ENCODE results near the gene HNRNPF.

HNRNPF gene

DNA sequence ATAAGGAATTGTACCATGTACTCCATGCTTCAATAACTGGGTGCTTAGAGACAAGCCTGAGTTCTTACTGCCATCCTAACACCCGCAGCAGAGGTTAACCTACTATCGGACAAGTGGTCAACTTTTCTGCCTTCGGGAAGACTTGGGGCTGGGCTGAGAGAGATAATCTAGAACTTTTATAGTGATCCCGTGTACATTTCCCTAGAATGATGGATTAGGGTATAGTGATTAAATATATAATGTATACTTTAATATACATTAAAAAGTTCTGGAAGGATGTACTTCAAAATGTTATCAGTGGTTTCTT is 12.2 kb upstream of the HNRNPF start:
- no peak for DNase-seq

DNA sequence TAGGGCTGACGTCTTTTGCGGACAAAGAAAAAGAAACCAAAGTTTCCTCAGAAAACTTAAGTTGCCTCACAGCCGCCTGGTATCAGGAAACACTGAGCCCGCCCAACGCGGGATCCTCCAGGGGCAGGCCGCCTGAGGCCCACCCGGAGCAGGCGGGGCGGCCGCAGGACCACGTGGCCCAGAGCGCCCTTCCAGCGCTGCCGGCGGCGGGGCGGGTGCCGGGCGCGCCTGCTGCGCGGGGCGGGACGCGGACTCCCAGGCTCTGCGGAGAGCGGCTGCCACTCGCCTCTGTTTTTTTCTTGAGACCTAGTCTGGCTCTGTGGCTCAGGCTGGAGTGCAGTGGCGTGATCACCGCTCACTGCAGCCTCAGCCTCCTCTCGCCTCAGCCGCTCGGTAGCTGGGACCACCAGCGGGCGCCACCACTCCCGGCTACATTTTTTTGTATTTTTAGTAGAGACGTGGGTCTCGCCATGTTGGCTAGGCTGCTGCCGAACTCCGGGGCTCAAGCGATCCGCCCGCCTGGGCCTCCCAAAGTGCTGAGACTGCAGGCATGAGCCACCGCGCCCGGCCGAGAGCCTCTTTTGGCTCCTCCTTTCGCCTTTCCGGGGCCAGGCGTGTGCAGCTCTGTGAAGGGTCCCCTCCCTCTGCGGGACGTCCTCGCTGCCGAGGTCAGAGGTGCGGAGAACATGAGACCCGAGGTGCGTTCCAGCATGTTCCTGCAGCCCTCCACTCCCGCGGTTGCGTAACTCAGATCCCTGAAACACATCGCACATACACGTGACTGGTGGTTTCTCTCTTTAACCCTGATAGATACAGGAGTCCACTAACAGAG is 11.6 kb upstream of the HNRNPF start:
- DNase-seq: peak; percentile 53 to 69

- DNase-seq: no peak
Measured at GRCh38 chr10:43419997-43420368, 11.0 kb upstream of the HNRNPF start.

DNA sequence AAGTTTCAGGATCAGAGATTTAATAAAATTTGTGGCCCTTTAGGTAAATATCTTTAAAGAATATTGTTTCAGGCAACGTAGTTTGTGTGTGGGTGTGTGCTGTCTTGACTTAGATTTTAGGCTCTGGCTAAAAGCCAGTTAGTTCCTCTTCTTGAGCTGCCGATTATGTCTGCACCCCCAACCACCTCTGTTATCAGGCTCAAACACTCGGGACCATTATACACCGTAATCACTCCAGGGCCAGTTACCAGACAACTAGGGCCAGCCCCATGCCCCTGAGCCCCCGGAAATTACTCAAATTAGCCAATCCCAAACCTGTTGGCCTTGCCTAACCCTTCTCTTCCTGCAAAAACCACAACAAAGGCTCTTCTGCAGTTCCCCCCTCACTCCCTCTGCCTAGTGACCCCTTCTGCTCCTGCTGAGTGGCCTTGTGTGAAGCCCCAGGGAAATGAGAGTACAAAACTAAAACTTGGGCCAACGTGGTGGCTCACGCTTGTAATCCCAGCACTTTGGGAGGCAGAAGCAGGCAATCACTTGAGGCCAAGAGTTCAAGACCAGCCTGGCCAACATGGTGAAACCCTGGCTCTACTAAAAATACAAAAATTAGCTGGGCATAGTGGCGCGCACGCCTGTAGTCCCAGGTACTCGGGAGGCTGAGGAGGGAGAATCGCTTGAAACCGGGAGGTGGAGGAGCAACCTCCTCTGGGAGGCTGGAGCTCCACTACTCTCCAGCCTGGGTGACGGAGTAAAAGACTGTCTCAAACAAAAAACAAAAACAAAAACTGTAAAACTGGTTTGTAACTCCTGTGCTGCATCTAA is 9.2 kb upstream of the HNRNPF start:
- no peak for DNase-seq

GRCh38 chr10:43415544-43415943 is 6.6 kb upstream of the HNRNPF start:
- no peak for DNase-seq

DNA sequence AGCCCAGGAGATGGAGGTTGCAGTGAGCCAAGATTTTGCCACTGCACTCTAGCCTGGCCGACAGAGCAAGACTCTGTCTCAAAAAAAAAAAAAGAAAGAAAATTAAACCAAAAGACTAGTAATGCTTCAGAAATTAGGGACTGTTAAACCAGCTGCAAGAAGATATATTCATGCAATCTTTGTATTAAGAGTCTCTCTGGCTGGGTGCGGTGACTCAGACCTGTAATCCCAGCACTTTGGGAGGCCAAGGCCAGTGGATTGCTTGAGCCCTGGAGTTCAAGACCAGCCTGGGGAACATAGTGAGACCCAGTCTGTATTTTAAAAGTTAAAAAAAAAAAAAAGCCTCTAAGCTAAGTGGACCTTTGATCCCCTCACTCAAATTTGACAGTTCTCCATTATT is 2.5 kb upstream of the HNRNPF start:
- no peak for DNase-seq

DNA sequence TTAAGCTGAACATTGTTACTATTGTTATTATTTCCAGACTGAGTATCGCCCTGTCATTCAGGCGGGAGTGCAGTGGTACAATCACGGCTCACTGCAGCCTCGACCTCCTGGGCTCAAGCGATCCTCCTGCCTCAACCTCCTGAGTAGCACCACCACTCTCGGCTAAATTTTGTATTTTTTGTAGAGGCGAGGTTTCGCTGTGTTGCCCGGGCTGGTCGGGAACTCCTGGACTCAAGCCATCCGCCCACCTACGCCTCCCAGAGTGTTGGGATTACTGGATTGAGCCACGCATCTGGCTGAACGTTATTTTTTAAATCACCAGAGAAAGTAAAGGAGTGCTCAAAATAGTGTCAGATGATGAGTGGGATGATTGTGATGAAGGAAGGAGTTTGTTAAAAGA is 1.4 kb upstream of the HNRNPF start:
- no peak for DNase-seq

GRCh38 chr10:43409385-43410109 is 561 bp upstream of the HNRNPF start:
- peak in 1 of 2 experiments; percentile 57 for DNase-seq

- no peak for DNase-seq
Measured at GRCh38 chr10:43408331-43408709, 666 bp downstream of the HNRNPF start.

GRCh38 chr10:43407576-43408330 is 1.2 kb downstream of the HNRNPF start:
- DNase-seq: peak; percentile 47 to 77

GRCh38 chr10:43407148-43407575 is 1.8 kb downstream of the HNRNPF start:
- DNase-seq: no peak

DNA sequence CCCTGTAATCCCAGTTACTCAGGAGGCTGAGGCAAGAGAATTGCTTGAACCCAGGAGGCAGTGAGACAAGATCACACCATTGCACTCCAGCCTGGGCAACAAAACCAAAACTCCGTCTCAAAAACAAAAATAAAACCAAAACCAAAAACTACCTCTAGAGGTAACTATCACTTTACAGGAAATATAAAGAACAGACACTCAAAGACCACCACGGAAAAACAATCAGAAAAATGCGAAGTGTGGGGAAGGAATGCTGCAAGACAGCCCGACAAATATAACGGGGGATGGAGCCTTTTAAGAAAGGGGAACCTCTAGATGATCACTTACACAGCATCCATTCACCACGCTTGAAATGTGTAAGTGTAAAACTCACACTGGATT is 4.3 kb downstream of the HNRNPF start:
- no peak for DNase-seq

GRCh38 chr10:43403911-43404703 is 4.9 kb downstream of the HNRNPF start:
- DNase-seq: no peak

DNA sequence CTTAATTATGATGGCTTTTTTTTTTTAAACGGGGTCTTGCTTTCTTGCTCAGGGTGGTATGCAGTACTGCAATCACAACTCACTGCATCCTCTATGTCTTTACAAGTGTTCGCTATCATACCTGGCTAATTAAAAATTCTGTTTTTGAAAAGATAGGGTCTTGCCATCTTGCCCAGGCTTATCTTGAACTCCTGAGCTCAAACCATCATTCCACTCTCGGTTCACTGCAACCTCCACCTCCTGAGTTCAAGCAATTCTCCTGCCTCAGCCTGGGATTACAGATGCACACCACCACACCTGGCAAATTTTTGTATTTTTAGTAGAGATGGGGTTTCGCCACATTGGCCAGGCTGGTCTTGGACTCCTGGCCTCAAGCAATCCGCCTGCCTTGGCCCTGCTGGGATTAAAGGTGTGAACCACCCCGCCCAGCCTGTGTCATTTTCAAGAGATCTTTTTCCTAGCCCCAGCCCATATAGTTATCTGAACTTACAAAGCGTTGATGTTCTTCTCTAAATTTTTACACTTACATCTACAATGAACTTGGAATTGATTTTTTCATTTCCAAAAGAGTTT is 6.0 kb downstream of the HNRNPF start:
- DNase-seq: no peak

DNA sequence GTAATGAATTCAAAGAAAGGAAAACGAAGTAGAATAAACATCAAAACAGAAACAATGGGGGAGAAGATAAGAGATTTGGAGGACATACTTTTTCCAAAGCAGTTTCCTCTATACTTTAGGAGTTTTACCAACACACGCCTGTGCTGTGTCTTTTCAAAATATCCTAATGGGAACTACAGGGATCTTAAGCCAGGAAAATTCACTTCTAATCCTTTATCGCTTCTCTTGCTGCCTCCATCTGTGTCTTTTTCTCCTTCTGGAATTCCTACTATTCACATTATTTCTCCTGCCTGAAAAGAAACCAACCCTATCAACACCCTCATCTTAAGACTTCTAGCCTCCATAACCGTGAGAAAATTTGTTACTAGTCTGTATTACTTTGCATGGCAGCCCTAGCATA is 6.8 kb downstream of the HNRNPF start:
- no peak for DNase-seq

- DNase-seq: no peak
Measured at GRCh38 chr10:43401627-43402026, 7.4 kb downstream of the HNRNPF start.

- DNase-seq: no peak
Measured at GRCh38 chr10:43399320-43400310, 9.4 kb downstream of the HNRNPF start.

DNA sequence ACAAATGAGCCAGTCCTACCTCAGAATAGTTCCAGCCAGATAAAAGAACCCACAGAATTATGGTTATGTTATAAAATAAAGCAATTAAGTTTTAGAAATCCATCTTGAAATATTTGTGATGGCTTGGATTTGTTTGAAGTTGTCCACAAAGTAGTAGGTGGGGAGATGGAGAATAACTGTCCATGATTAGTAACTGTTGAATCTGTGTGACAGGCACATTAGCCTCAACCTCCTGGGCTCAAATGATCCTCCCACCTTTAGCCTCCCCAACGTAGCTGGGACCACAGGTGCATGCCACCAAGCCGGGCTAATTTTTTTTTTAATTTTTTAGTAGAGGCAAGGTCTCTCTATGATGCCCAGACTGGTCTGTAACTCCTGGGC is 10.1 kb downstream of the HNRNPF start:
- DNase-seq: no peak

- peak; percentile 69 to 72 for DNase-seq
Measured at GRCh38 chr10:43396928-43397624, 11.9 kb downstream of the HNRNPF start.

Data from SW 1271 (cell line).